Measurements from ENCODE around the gene SFXN2.

GRCh38 chr10:102783568-102783967, 69.1 kb downstream of the SFXN2 start:
- TF ChIP-seq CTCF (IDR thresholded peaks at IDR 0.05) (no peak), POLR2A (IDR thresholded peaks at IDR 0.05) (no peak)

Data from tibial nerve (tissue), 3 donors.